Neutrophil (primary cell): ENCODE data around the gene KDM4B.
"Not testable (repeated sequence)": the region's sequence is repeated elsewhere in the genome, so short reads cannot be mapped to it uniquely, and the experiment has no call there.

Experiments used
- H3K27ac ChIP-seq: fragments of 200-600 bp; sonication (generic); 2 replicates; pipeline ENCODE4 v1.5.1; 2016; ENCODE audit warnings: mild to moderate bottlenecking, moderate library complexity
- H3K27me3 ChIP-seq: fragments of 200-600 bp; sonication (generic); 2 replicates; pipeline ENCODE4 v1.6.0; 2016; ENCODE audit warnings: mild to moderate bottlenecking
- H3K36me3 ChIP-seq: fragments of 200-600 bp; sonication (generic); 2 replicates; pipeline ENCODE4 v1.5.1; 2017
- H3K4me1 ChIP-seq, 2 experiments: fragments of 200-600 bp in 1 of 2; sonication (generic) in 1 of 2; 1 replicate in 1 of 2; 2 replicates in 1 of 2; pipeline versions ENCODE4 v1.5.1 to v1.6.1; 2013 to 2016; ENCODE audit warnings: low read depth in 1 of 2, low read length in 1 of 2, mild to moderate bottlenecking in 1 of 2, moderate library complexity in 1 of 2; ENCODE audit not compliant: control insufficient read depth in 1 of 2, insufficient read depth in 1 of 2
- H3K4me3 ChIP-seq, 2 experiments: fragments of 200-600 bp in 1 of 2; sonication (generic) in 1 of 2; 1 replicate in 1 of 2; 2 replicates in 1 of 2; pipeline ENCODE4 v1.5.1; 2013 to 2016; ENCODE audit warnings: low read depth in 1 of 2, low read length in 1 of 2, mild to moderate bottlenecking in 1 of 2, moderate library complexity in 1 of 2
- H3K9me3 ChIP-seq: fragments of 200-600 bp; sonication (generic); 2 replicates; pipeline ENCODE4 v1.5.1; 2016
- TF ChIP-seq, protein P1 (sequence below): fragments of 200-600 bp; sonication (generic); IDR thresholded peaks from 2 replicates; pipeline ENCODE4 v1.5.1; 2016; ENCODE audit warnings: antibody characterized with exemption

Gene KDM4B

GRCh38 chr19:5193192-5193591 lies 224.3 kb downstream of the KDM4B start:
- no peak overlapping the region for H3K4me3 ChIP-seq
- no peak overlapping the region for H3K27ac ChIP-seq
- peaks cover 22% of the 10 kb centered on the region for H3K27me3 ChIP-seq
- H3K36me3 ChIP-seq = no peaks in the 10 kb centered on the region
- H3K4me1 ChIP-seq = no peaks in the 10 kb centered on the region
- TF ChIP-seq, protein P1, sequence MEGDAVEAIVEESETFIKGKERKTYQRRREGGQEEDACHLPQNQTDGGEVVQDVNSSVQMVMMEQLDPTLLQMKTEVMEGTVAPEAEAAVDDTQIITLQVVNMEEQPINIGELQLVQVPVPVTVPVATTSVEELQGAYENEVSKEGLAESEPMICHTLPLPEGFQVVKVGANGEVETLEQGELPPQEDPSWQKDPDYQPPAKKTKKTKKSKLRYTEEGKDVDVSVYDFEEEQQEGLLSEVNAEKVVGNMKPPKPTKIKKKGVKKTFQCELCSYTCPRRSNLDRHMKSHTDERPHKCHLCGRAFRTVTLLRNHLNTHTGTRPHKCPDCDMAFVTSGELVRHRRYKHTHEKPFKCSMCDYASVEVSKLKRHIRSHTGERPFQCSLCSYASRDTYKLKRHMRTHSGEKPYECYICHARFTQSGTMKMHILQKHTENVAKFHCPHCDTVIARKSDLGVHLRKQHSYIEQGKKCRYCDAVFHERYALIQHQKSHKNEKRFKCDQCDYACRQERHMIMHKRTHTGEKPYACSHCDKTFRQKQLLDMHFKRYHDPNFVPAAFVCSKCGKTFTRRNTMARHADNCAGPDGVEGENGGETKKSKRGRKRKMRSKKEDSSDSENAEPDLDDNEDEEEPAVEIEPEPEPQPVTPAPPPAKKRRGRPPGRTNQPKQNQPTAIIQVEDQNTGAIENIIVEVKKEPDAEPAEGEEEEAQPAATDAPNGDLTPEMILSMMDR = no peak
- H3K9me3 ChIP-seq = no peaks in the 10 kb centered on the region

DNA sequence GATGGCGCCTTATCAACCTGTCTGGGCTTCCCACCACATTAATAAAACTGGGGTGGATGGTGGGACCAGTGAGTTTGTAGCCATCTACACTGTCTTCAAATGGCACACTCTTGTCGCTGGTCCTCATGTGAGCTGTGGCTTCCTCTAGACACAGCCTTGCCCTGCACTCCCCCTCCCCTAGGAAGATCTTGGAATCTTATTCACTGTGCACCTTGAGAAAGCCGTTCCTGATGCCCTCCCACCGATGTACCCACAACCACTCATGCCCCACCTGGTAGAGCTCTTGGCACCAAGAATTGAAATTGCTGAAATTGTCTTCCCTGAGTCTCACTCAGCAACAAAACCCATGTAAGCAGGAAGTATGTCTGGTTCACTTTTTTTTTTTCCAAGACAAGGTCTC lies 225.7 kb downstream of the KDM4B start:
- TF ChIP-seq, protein P1 = no peak
- no peaks in the 10 kb centered on the region for H3K9me3 ChIP-seq
- no peaks in the 10 kb centered on the region for H3K4me1 ChIP-seq
- H3K36me3 ChIP-seq = no peaks in the 10 kb centered on the region
- peaks cover 7% of the 10 kb centered on the region for H3K27me3 ChIP-seq
- no peak overlapping the region for H3K27ac ChIP-seq
- H3K4me3 ChIP-seq = no peak overlapping the region

DNA sequence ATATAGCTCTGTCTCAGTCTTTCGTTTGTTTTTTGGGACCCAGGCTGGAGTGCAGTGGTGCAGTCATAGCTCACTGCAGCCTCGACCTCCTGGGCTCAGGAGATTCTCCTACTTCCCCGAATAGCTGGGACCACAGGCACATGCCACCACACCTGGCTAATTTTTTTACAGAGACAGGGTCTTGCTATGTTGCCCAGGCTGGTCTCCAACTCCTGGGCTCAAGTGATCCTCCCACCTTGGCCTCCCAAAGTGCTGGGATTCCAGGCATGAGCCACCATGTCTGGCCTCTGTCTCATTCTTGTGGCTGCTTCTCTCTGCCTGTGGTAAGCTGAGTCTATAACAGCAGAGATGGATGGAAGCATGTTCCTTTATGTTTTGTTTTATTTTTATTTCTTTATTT lies 226.7 kb downstream of the KDM4B start:
- not testable (repeated sequence) for H3K27ac ChIP-seq, H3K4me3 ChIP-seq, H3K36me3 ChIP-seq, H3K9me3 ChIP-seq, H3K4me1 ChIP-seq, H3K27me3 ChIP-seq

DNA sequence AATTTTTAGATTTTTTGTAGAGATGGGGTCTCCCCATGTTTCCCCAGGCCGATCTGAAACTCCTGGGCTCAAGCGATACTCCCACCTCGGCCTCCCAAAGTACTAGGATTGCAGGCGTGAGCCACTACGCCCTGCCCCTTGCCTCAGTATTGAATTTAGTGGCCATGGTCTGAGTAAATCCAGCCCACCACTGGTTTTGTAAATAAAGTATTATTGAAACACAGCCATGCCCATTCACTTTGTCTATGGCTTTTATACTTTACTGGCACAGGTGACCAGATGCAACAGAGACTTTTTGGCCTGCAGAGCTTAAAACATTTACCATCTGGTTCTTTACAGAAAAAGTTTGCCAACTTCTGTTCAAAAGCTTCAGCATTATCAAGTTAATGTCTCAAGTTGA lies 227.9 kb downstream of the KDM4B start:
- no peaks in the 10 kb centered on the region for H3K4me1 ChIP-seq
- H3K27me3 ChIP-seq = peaks cover 1% of the 10 kb centered on the region
- H3K36me3 ChIP-seq = no peaks in the 10 kb centered on the region
- no peak overlapping the region for H3K27ac ChIP-seq
- TF ChIP-seq, protein P1 = no peak
- H3K9me3 ChIP-seq = no peaks in the 10 kb centered on the region
- no peak overlapping the region for H3K4me3 ChIP-seq

- no peaks in the 10 kb centered on the region for H3K27me3 ChIP-seq
- H3K36me3 ChIP-seq = no peaks in the 10 kb centered on the region
- no peaks in the 10 kb centered on the region for H3K9me3 ChIP-seq
- H3K4me1 ChIP-seq = peaks cover 6 to 12% of the 10 kb centered on the region in 2 experiments
- no peak overlapping the region for H3K27ac ChIP-seq
- TF ChIP-seq, protein P1 = no peak
- no peak overlapping the region for H3K4me3 ChIP-seq
Measured at GRCh38 chr19:5200844-5201243, 231.9 kb downstream of the KDM4B start.

DNA sequence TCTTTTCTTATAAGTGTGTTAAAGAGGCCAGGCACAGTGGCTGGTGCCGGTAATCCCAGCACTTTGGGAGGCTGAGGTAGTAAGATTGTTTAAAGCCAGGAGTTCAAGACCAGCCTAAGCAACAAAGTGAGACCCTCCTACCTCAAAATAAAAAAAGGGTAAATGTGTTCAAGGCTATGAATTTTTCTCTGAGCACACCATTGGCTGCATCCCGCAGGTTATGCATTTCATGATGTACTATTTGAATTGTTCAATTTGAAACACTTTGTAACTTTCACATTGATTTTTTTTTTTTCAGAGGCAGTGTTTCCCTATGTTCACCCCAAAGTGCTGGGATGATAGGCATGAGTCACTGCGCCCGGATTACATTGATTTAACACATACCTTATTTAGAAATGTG lies 233.6 kb downstream of the KDM4B start:
- TF ChIP-seq, protein P1 = no peak
- H3K27me3 ChIP-seq = no peaks in the 10 kb centered on the region
- H3K4me3 ChIP-seq = no peak overlapping the region
- peaks cover 7 to 22% of the 10 kb centered on the region in 2 experiments for H3K4me1 ChIP-seq
- H3K36me3 ChIP-seq = no peaks in the 10 kb centered on the region
- H3K9me3 ChIP-seq = no peaks in the 10 kb centered on the region
- H3K27ac ChIP-seq = no peak overlapping the region
